Type B pancreatic cell (in vitro differentiated cells): Measurements from ENCODE around the gene SND1. TPM values are rescaled to one million over a fixed set of nuclear protein-coding genes. Genes with fewer than 3 reads are reported as not detected.

ENCODE experiments used
- DNase-seq: peaks from one replicate; pipeline ENCODE4 v3.0.0; 2021; ENCODE audit warnings: mixed read lengths; ENCODE audit not compliant: unreplicated experiment; ENCODE audit errors: extremely low spot score
- H3K27ac Mint-ChIP-seq: 2 replicates; pipeline ENCODE4 v1.8.0; 2021; ENCODE audit warnings: mild to moderate bottlenecking, mixed read lengths
- H3K27me3 Mint-ChIP-seq: 2 replicates; pipeline ENCODE4 v1.8.0; 2021; ENCODE audit warnings: mixed read lengths
- H3K36me3 Mint-ChIP-seq: 2 replicates; pipeline ENCODE4 v1.8.0; 2021; ENCODE audit warnings: mixed read lengths
- H3K4me1 Mint-ChIP-seq: one replicate; pipeline ENCODE4 v1.8.0; 2021; ENCODE audit warnings: mixed read lengths; ENCODE audit not compliant: unreplicated experiment
- H3K4me3 Mint-ChIP-seq: 2 replicates; pipeline ENCODE4 v1.8.0; 2021; ENCODE audit warnings: mild to moderate bottlenecking, mixed read lengths
- H3K9me3 Mint-ChIP-seq: 2 replicates; pipeline ENCODE4 v1.8.0; 2021; ENCODE audit warnings: mixed read lengths
- CTCF ChIP-seq: fragments of 200-600 bp; sonication (generic); conservative IDR thresholded peaks from 2 replicates; pipeline ENCODE4 v1.5.0; 2021; ENCODE audit warnings: antibody characterized with exemption, mild to moderate bottlenecking
- total RNA-seq: library from RNA; stranded (reverse); gene quantifications from 2 replicates; pipeline ENCODE4 v1.2.1, GENCODE V29; 2021; ENCODE audit warnings: low replicate concordance

Gene SND1
- total RNA-seq, 1 donor from 2014 or later: 199 TPM

- H3K9me3 Mint-ChIP-seq: no peaks in the 10 kb centered on the region
- no peaks in the 10 kb centered on the region for H3K4me1 Mint-ChIP-seq
- peaks cover 26% of the 10 kb centered on the region for H3K27me3 Mint-ChIP-seq
- no peak for TF ChIP-seq CTCF
- no peak overlapping the region for H3K4me3 Mint-ChIP-seq
- DNase-seq: no peak
- no peaks in the 10 kb centered on the region for H3K36me3 Mint-ChIP-seq
- no peak overlapping the region for H3K27ac Mint-ChIP-seq
Measured at GRCh38 chr7:128116740-128117139, 464.7 kb downstream of the SND1 start.

- Mint-ChIP-seq H3K4me1 (peaks cover 4% of the 10 kb centered on the region), H3K27me3 (peaks cover 26% of the 10 kb centered on the region), H3K27ac (no peak overlapping the region), H3K4me3 (no peak overlapping the region), H3K36me3 (no peaks in the 10 kb centered on the region), H3K9me3 (no peaks in the 10 kb centered on the region)
- TF ChIP-seq CTCF: no peak
- DNase-seq: no peak
Measured at GRCh38 chr7:128117691-128118090, 465.7 kb downstream of the SND1 start.

- DNase-seq: no peak
- TF ChIP-seq CTCF: no peak
- H3K4me1 Mint-ChIP-seq: peaks cover 12% of the 10 kb centered on the region
- no peaks in the 10 kb centered on the region for H3K9me3 Mint-ChIP-seq
- no peaks in the 10 kb centered on the region for H3K36me3 Mint-ChIP-seq
- peaks cover 28% of the 10 kb centered on the region for H3K27me3 Mint-ChIP-seq
- no peak overlapping the region for H3K4me3 Mint-ChIP-seq
- no peak overlapping the region for H3K27ac Mint-ChIP-seq
Measured at GRCh38 chr7:128119036-128119435, 467.0 kb downstream of the SND1 start.

GRCh38 chr7:128120116-128120515, 468.1 kb downstream of the SND1 start:
- Mint-ChIP-seq H3K4me1 (peaks cover 12% of the 10 kb centered on the region), H3K36me3 (no peaks in the 10 kb centered on the region), H3K27me3 (peaks cover 21% of the 10 kb centered on the region), H3K4me3 (no peak overlapping the region), H3K9me3 (no peaks in the 10 kb centered on the region), H3K27ac (no peak overlapping the region)
- DNase-seq: no peak
- TF ChIP-seq CTCF: no peak

- no peak overlapping the region for H3K4me3 Mint-ChIP-seq
Measured at GRCh38 chr7:128120976-128121490, 469.0 kb downstream of the SND1 start.

More at GRCh38 chr7:128120976-128121490, 469.0 kb downstream of the SND1 start:
- no peaks in the 10 kb centered on the region for H3K36me3 Mint-ChIP-seq
- H3K27ac Mint-ChIP-seq: no peak overlapping the region
- no peaks in the 10 kb centered on the region for H3K9me3 Mint-ChIP-seq
- H3K27me3 Mint-ChIP-seq: peaks cover 19% of the 10 kb centered on the region
- no peak for TF ChIP-seq CTCF
- peaks cover 12% of the 10 kb centered on the region for H3K4me1 Mint-ChIP-seq
- DNase-seq: no peak
